ENCODE measurements around the gene EYA2. TPM values are rescaled to one million over a fixed set of nuclear protein-coding genes. Genes with fewer than 3 reads are reported as not detected.
"Not testable (repeated sequence)": the region's sequence is repeated elsewhere in the genome, so short reads cannot be mapped to it uniquely, and the experiment has no call there.

The EYA2 gene
- total and polyA plus RNA-seq, 2 of the 4 experiments (the other 2 are of a cell fraction): 2.3 to 5.4 TPM

DNA sequence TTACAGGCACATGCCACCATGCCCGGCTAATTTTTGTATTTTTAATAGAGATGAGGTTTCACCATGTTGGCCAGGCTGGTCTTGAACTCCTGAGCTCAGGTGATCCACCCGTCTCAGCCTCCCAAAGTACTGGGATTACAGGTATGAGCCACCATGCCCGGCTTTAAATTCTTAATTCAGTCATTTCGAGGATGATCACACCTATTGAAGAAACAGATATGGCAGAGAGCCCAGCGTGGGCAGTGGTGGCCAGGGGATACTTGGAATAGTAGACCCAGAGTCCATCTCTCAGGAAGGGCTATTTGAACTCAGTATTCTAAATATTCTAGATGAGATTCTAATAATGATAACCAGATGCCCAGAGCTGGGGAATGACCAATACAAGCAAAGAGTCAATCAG, 281.6 kb downstream of the EYA2 start:
- H3K9ac ChIP-seq (ENCODE audit: low read depth, low read length); H4K8ac ChIP-seq (ENCODE audit: low read depth in 2 of 2, low read length in 2 of 2); H4K91ac ChIP-seq (ENCODE audit: insufficient read depth, low read depth, low read length); ATAC-seq (ENCODE audit: low read depth); H3K36me3 ChIP-seq (ENCODE audit: control insufficient read depth, insufficient read depth, low read length); dilution Hi-C loops (cut with HindIII; ENCODE audit: low sequenced_read_pairs, unreplicated experiment); H2AK5ac ChIP-seq (ENCODE audit: low read depth, low read length); H3K56ac ChIP-seq (ENCODE audit: extremely low read depth, insufficient read depth, low read length); H3K4me1 ChIP-seq (ENCODE audit: control insufficient read depth, insufficient read depth, low read length); CTCF ChIA-PET; H2AK9ac ChIP-seq (replicated peaks; ENCODE audit: low read depth, low read length, poor library complexity); H3K4me2 ChIP-seq (ENCODE audit: low read depth, low read length); H3K14ac ChIP-seq (replicated peaks; ENCODE audit: low read depth, low read length); H4K5ac ChIP-seq (ENCODE audit: low read depth, low read length); H3K9me1 ChIP-seq (ENCODE audit: insufficient read depth, low read length); H3K9me3 ChIP-seq (ENCODE audit: control insufficient read depth, insufficient read depth, low read length); H3K18ac ChIP-seq (ENCODE audit: low read depth, low read length); H3K27ac ChIP-seq (ENCODE audit: insufficient read depth, low read length); H3K23ac ChIP-seq (ENCODE audit: low read depth, low read length); in situ Hi-C loops (cut with MboI; ENCODE audit: low sequenced_read_pairs); intact Hi-C loops (cut with micrococcal nuclease); H2BK5ac ChIP-seq (ENCODE audit: low read depth, low read length, poor library complexity, severe bottlenecking); H2AFZ ChIP-seq (replicated peaks; ENCODE audit: low read length, poor library complexity); DNase-seq; BruUV-seq (replicated peaks); H2BK15ac ChIP-seq (ENCODE audit: low read depth, low read length); H3K79me1 ChIP-seq (ENCODE audit: low read depth in 1 of 2, low read length in 2 of 2); H3K27me3 ChIP-seq (ENCODE audit: control insufficient read depth, insufficient read depth, low read length); H3K4ac ChIP-seq (ENCODE audit: low read depth, low read length); H3K4me3 ChIP-seq (ENCODE audit: insufficient read depth, low read depth, low read length); POLR2A ChIA-PET (ENCODE audit: unreplicated experiment); H2BK120ac ChIP-seq (ENCODE audit: low read depth, low read length); H2BK20ac ChIP-seq (ENCODE audit: low read depth, low read length); H4K20me1 ChIP-seq (ENCODE audit: insufficient read depth, low read length): not testable (repeated sequence)
- WGBS, 2 experiments (ENCODE audit: extremely low coverage in 2 of 2, insufficient read length in 1 of 2): no CpG with 5 or more reads among the region's 5 CpGs

Measured in IMR-90 (cell line).